Measurements from ENCODE around the gene TMEM234.

DNA sequence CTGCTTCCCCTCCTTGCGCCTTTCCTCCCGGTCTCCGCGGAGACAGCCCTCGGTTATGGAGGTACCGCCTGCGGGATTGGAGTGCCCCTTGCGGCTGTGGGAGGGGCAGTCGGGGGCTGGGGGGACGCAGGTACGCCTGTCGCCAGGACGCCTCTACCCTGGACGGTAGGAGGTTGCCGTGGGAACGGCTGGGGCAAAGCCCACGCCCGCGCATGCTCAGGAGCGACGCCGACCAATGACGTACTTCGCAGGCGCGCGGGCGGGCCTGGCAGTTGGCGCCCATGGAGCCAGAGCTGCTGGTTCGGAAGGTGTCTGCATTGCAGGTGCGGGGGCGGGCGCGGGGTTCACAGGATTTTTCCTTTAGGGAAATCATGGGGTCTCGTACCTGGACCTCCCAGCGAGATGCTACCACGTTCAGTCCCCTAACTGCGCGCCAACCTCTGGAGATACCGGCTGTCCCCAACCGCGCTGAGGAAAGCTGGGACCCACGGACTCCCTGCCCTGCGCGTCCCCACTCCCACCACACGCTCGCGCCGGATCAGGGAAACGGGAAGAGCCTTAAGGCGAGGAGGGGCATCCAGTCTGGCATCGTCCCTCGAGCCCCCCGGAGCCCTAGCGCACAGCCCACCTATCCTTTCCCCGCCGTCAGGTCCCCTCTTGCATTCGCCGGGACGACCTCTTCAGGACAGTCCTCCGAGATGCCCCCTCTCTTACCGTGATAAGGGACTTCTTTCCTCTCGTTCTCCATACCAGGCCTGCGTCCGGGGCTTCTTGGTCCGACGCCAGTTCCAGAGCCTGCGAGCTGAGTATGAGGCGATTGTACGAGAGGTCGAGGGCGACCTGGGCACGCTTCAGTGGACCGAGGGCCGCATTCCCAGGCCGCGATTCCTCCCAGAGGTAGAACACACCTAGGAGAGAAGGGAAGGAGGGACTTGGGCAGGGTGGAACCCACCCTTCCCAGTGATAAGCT is 16.5 kb downstream of the TMEM234 start, which contains the start of gene IQCC:
- TF ChIP-seq NRF1 (conservative IDR thresholded peaks at IDR 0.05; ENCODE audit: low read depth, low read length) (peak; percentile 93), ZZZ3 (IDR thresholded peaks at IDR 0.05; ENCODE audit: control insufficient read depth, insufficient read length, low read depth) (no peak), NFIC (IDR thresholded peaks at IDR 0.05; ENCODE audit: low read depth, low read length) (no peak), GATAD2B (conservative IDR thresholded peaks at IDR 0.05; ENCODE audit: low read depth) (peak; percentile 62), POLR2AphosphoS5 (IDR thresholded peaks at IDR 0.05; ENCODE audit: low read length) (peak; percentile 71), EP300 (IDR thresholded peaks at IDR 0.05; ENCODE audit: borderline replicate concordance in 1 of 2, control insufficient read depth in 1 of 2, low read depth in 2 of 2, low read length in 2 of 2) (no peak), FOS (IDR thresholded peaks at IDR 0.05; ENCODE audit: borderline replicate concordance, extremely low read depth, insufficient read length) (no peak), POLR2A (IDR thresholded peaks at IDR 0.05; ENCODE audit: low read depth, low read length) (peak; percentile 90), MTA2 (IDR thresholded peaks at IDR 0.05; ENCODE audit: low read depth) (no peak), SUPT20H (IDR thresholded peaks at IDR 0.05; ENCODE audit: borderline replicate concordance, control insufficient read depth, low read depth, low read length) (no peak)
- TF ChIP-seq, protein P1, sequence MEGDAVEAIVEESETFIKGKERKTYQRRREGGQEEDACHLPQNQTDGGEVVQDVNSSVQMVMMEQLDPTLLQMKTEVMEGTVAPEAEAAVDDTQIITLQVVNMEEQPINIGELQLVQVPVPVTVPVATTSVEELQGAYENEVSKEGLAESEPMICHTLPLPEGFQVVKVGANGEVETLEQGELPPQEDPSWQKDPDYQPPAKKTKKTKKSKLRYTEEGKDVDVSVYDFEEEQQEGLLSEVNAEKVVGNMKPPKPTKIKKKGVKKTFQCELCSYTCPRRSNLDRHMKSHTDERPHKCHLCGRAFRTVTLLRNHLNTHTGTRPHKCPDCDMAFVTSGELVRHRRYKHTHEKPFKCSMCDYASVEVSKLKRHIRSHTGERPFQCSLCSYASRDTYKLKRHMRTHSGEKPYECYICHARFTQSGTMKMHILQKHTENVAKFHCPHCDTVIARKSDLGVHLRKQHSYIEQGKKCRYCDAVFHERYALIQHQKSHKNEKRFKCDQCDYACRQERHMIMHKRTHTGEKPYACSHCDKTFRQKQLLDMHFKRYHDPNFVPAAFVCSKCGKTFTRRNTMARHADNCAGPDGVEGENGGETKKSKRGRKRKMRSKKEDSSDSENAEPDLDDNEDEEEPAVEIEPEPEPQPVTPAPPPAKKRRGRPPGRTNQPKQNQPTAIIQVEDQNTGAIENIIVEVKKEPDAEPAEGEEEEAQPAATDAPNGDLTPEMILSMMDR (IDR thresholded peaks at IDR 0.05 in 2 of 3, conservative IDR thresholded peaks at IDR 0.05 in 1 of 3; ENCODE audit: control insufficient read depth in 2 of 3, extremely low read depth in 1 of 3, insufficient read depth in 1 of 3, low read depth in 3 of 3, low read length in 3 of 3) = no peak
- TF ChIP-seq, protein P2, sequence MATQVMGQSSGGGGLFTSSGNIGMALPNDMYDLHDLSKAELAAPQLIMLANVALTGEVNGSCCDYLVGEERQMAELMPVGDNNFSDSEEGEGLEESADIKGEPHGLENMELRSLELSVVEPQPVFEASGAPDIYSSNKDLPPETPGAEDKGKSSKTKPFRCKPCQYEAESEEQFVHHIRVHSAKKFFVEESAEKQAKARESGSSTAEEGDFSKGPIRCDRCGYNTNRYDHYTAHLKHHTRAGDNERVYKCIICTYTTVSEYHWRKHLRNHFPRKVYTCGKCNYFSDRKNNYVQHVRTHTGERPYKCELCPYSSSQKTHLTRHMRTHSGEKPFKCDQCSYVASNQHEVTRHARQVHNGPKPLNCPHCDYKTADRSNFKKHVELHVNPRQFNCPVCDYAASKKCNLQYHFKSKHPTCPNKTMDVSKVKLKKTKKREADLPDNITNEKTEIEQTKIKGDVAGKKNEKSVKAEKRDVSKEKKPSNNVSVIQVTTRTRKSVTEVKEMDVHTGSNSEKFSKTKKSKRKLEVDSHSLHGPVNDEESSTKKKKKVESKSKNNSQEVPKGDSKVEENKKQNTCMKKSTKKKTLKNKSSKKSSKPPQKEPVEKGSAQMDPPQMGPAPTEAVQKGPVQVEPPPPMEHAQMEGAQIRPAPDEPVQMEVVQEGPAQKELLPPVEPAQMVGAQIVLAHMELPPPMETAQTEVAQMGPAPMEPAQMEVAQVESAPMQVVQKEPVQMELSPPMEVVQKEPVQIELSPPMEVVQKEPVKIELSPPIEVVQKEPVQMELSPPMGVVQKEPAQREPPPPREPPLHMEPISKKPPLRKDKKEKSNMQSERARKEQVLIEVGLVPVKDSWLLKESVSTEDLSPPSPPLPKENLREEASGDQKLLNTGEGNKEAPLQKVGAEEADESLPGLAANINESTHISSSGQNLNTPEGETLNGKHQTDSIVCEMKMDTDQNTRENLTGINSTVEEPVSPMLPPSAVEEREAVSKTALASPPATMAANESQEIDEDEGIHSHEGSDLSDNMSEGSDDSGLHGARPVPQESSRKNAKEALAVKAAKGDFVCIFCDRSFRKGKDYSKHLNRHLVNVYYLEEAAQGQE (IDR thresholded peaks at IDR 0.05; ENCODE audit: low read depth, low read length) = no peak
- TF ChIP-seq, protein P3, sequence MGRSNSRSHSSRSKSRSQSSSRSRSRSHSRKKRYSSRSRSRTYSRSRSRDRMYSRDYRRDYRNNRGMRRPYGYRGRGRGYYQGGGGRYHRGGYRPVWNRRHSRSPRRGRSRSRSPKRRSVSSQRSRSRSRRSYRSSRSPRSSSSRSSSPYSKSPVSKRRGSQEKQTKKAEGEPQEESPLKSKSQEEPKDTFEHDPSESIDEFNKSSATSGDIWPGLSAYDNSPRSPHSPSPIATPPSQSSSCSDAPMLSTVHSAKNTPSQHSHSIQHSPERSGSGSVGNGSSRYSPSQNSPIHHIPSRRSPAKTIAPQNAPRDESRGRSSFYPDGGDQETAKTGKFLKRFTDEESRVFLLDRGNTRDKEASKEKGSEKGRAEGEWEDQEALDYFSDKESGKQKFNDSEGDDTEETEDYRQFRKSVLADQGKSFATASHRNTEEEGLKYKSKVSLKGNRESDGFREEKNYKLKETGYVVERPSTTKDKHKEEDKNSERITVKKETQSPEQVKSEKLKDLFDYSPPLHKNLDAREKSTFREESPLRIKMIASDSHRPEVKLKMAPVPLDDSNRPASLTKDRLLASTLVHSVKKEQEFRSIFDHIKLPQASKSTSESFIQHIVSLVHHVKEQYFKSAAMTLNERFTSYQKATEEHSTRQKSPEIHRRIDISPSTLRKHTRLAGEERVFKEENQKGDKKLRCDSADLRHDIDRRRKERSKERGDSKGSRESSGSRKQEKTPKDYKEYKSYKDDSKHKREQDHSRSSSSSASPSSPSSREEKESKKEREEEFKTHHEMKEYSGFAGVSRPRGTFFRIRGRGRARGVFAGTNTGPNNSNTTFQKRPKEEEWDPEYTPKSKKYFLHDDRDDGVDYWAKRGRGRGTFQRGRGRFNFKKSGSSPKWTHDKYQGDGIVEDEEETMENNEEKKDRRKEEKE (IDR thresholded peaks at IDR 0.05) = no peak
- TF ChIP-seq, protein P4, sequence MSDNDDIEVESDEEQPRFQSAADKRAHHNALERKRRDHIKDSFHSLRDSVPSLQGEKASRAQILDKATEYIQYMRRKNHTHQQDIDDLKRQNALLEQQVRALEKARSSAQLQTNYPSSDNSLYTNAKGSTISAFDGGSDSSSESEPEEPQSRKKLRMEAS (IDR thresholded peaks at IDR 0.05; ENCODE audit: low read depth, low read length) = peak; percentile 39

Data from GM12878 (cell line).